AG08395 (cell line): ENCODE results near the gene FAM149A.
A peak's percentile ranks its signal among the peaks of the same experiment; 100 is the strongest.

Source experiments
- DNase-seq: peaks from one replicate; pipeline ENCODE4 v3.0.0; 2012; ENCODE audit warnings: mixed read lengths, low spot score

FAM149A gene

GRCh38 chr4:186158966-186159365 lies 54.5 kb downstream of the FAM149A start:
- DNase-seq: no peak

- DNase-seq: no peak
Observed at GRCh38 chr4:186159613-186160012, 55.1 kb downstream of the FAM149A start.

GRCh38 chr4:186161138-186161537 lies 56.6 kb downstream of the FAM149A start:
- no peak for DNase-seq

GRCh38 chr4:186166852-186167512 lies 62.5 kb downstream of the FAM149A start:
- no peak for DNase-seq

- no peak for DNase-seq
Observed at GRCh38 chr4:186167605-186168004, 63.1 kb downstream of the FAM149A start.

GRCh38 chr4:186168750-186169149 lies 64.2 kb downstream of the FAM149A start:
- no peak for DNase-seq

GRCh38 chr4:186169333-186169944 lies 64.9 kb downstream of the FAM149A start:
- no peak for DNase-seq

- no peak for DNase-seq
Observed at GRCh38 chr4:186169945-186170802, 65.7 kb downstream of the FAM149A start.

GRCh38 chr4:186170966-186171365 lies 66.5 kb downstream of the FAM149A start:
- no peak for DNase-seq

GRCh38 chr4:186172546-186172945 lies 68.0 kb downstream of the FAM149A start:
- no peak for DNase-seq

- no peak for DNase-seq
Observed at GRCh38 chr4:186188107-186188506, 83.6 kb downstream of the FAM149A start.

- no peak for DNase-seq
Observed at GRCh38 chr4:186189656-186190055, 85.2 kb downstream of the FAM149A start.

- DNase-seq: peak; percentile 41
Observed at GRCh38 chr4:186190581-186191199, 86.2 kb downstream of the FAM149A start.

- peak; percentile 83 for DNase-seq
Observed at GRCh38 chr4:186191200-186192065, 86.9 kb downstream of the FAM149A start, which contains the start of gene CYP4V2. Gene CYP4V2, plus strand, starts transcription at chr4:186191567. Its CDS starts 257 bp downstream, at chr4:186191824.

GRCh38 chr4:186192066-186192612 lies 87.6 kb downstream of the FAM149A start:
- peak; percentile 56 for DNase-seq

GRCh38 chr4:186193851-186194250 lies 89.3 kb downstream of the FAM149A start:
- no peak for DNase-seq

- no peak for DNase-seq
Observed at GRCh38 chr4:186196063-186196462, 91.6 kb downstream of the FAM149A start.

- DNase-seq: no peak
Observed at GRCh38 chr4:186200516-186200915, 96.0 kb downstream of the FAM149A start.

GRCh38 chr4:186201010-186201409 lies 96.5 kb downstream of the FAM149A start:
- DNase-seq: no peak

- peak; percentile 51 for DNase-seq
Observed at GRCh38 chr4:186201535-186202230, 97.2 kb downstream of the FAM149A start.
